ENCODE measurements around the gene HPCAL4. TPM values are rescaled to one million over a fixed set of nuclear protein-coding genes. Genes with fewer than 3 reads are reported as not detected.

The HPCAL4 gene
- polyA plus RNA-seq, 2 of the 4 experiments (the other 2 are of a cell fraction) = 0.09 to 0.14 TPM

DNA sequence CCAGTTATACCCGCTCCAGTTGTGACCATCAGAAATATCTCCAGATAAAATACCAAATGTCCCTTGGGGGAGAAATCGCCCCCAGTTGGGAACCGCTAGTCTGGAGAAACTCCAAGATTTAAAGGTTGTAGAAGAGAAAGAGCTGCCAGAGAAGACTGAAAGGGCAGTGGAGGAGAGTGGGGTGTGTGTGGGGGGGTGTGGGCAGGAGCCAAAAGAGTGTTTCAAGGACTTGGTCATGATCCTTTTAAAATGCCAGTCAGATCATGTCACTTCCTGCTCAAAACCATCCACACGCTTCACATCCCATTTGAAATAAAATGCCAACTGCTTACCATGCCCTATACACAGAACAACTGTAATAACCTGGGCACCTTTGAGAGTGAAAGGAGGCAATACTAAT lies 48.4 kb downstream of the HPCAL4 start:
- no peak overlapping the region for H3K4me2 ChIP-seq
- POLR2A ChIA-PET = no interaction called here
- 64% methylated on average over 4 of the region's 4 CpGs for WGBS (ENCODE audit: missing lambda C conversion rate)

DNA sequence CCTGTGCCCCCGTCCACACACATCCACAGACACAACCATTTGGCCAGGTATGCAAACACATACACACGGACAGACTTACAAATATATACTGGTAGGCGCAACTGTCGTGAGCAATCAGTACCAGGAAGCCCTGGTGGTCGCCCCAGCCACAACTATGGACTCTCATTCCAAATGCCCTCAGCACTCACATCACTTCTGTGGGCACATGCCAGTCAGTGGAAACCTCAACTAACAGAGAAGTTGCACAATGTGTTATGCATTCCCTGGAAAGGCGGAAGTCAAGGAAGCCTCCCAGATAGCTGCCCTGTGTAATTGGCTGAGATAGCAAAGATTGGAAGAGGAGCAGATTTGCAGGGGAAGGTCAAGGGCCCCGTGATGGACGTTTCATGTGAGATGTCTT lies 50.4 kb downstream of the HPCAL4 start:
- no peak overlapping the region for H3K27ac ChIP-seq
- ATAC-seq (no peak), FAIRE-seq (no peak), DNase-seq (ENCODE audit: low read depth in 1 of 2, low spot score in 1 of 2) (no peak)
- ChIA-PET POLR2A (interaction anchor here (1.3 kb wide), 1 partner anchor 40 kb away, joined by 3 read pairs; no protein-coding TSS in a partner anchor), CTCF (interaction anchor here (1.0 to 3.1 kb wide), 7 partner anchors 9 to 542 kb away, joined by 3 to 20 read pairs (median 11); no protein-coding TSS in a partner anchor)
- no peak overlapping the region for H3K4me3 ChIP-seq
- H3K4me2 ChIP-seq = no peak overlapping the region
- 88% methylated on average over 7 of the region's 8 CpGs for WGBS (ENCODE audit: missing lambda C conversion rate)
- no peaks in the 10 kb centered on the region for H3K9me3 ChIP-seq
- TF ChIP-seq CHD2 (IDR thresholded peaks at IDR 0.05; ENCODE audit: low read length, partially characterized antibody) = no peak
- no peak for TF ChIP-seq EHMT2 (IDR thresholded peaks at IDR 0.05; ENCODE audit: low read depth)
- no peak for TF ChIP-seq FOSB (CRISPR knock-in tag; IDR thresholded peaks at IDR 0.05)
- no peak for TF ChIP-seq HOXA7 (CRISPR knock-in tag; IDR thresholded peaks at IDR 0.05)
- no peak for TF ChIP-seq FOXS1 (CRISPR knock-in tag; IDR thresholded peaks at IDR 0.05)
- TF ChIP-seq, protein P1, sequence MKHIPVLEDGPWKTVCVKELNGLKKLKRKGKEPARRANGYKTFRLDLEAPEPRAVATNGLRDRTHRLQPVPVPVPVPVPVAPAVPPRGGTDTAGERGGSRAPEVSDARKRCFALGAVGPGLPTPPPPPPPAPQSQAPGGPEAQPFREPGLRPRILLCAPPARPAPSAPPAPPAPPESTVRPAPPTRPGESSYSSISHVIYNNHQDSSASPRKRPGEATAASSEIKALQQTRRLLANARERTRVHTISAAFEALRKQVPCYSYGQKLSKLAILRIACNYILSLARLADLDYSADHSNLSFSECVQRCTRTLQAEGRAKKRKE (CRISPR knock-in tag; IDR thresholded peaks at IDR 0.05; ENCODE audit: low read depth) = no peak
- TF ChIP-seq RAD21 (conservative IDR thresholded peaks at IDR 0.05 in 1 of 2, IDR thresholded peaks at IDR 0.05 in 1 of 2) = no peak
- TF ChIP-seq EHF (CRISPR knock-in tag; IDR thresholded peaks at IDR 0.05) = no peak
- TF ChIP-seq POLR2A (IDR thresholded peaks at IDR 0.05; ENCODE audit: low read length) = no peak
- TF ChIP-seq, protein P2, sequence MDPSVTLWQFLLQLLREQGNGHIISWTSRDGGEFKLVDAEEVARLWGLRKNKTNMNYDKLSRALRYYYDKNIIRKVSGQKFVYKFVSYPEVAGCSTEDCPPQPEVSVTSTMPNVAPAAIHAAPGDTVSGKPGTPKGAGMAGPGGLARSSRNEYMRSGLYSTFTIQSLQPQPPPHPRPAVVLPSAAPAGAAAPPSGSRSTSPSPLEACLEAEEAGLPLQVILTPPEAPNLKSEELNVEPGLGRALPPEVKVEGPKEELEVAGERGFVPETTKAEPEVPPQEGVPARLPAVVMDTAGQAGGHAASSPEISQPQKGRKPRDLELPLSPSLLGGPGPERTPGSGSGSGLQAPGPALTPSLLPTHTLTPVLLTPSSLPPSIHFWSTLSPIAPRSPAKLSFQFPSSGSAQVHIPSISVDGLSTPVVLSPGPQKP (IDR thresholded peaks at IDR 0.05; ENCODE audit: low read depth, low read length) = no peak
- no peak for TF ChIP-seq HDAC2 (IDR thresholded peaks at IDR 0.05)
- H3K4me1 ChIP-seq = no peaks in the 10 kb centered on the region

More for the DNA sequence above, 48.4 kb downstream of the HPCAL4 start:
- H3K4me3 ChIP-seq = no peak overlapping the region
- no peaks in the 10 kb centered on the region for H3K9me3 ChIP-seq
- FAIRE-seq (no peak), ATAC-seq (no peak), DNase-seq (ENCODE audit: low read depth in 1 of 2, low spot score in 1 of 2) (no peak)
- CTCF ChIA-PET = interaction anchor here (0.7 to 2.7 kb wide), 5 partner anchors 15 to 37 kb away, joined by 3 to 19 read pairs (median 3); no protein-coding TSS in a partner anchor
- H3K4me1 ChIP-seq = no peaks in the 10 kb centered on the region
- TF ChIP-seq ZC3H11A (IDR thresholded peaks at IDR 0.05) = no peak
- no peak for TF ChIP-seq JUN (IDR thresholded peaks at IDR 0.05)
- TF ChIP-seq CHD4 (IDR thresholded peaks at IDR 0.05; ENCODE audit: borderline replicate concordance) = no peak
- no peak for TF ChIP-seq SMC3 (IDR thresholded peaks at IDR 0.05)
- TF ChIP-seq, protein P3, sequence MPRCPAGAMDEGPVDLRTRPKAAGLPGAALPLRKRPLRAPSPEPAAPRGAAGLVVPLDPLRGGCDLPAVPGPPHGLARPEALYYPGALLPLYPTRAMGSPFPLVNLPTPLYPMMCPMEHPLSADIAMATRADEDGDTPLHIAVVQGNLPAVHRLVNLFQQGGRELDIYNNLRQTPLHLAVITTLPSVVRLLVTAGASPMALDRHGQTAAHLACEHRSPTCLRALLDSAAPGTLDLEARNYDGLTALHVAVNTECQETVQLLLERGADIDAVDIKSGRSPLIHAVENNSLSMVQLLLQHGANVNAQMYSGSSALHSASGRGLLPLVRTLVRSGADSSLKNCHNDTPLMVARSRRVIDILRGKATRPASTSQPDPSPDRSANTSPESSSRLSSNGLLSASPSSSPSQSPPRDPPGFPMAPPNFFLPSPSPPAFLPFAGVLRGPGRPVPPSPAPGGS (IDR thresholded peaks at IDR 0.05) = no peak
- no peak for TF ChIP-seq GATA3 (IDR thresholded peaks at IDR 0.05; ENCODE audit: borderline replicate concordance)
- TF ChIP-seq TP53 (CRISPR knock-in tag; IDR thresholded peaks at IDR 0.05) = no peak
- TF ChIP-seq, protein P4, sequence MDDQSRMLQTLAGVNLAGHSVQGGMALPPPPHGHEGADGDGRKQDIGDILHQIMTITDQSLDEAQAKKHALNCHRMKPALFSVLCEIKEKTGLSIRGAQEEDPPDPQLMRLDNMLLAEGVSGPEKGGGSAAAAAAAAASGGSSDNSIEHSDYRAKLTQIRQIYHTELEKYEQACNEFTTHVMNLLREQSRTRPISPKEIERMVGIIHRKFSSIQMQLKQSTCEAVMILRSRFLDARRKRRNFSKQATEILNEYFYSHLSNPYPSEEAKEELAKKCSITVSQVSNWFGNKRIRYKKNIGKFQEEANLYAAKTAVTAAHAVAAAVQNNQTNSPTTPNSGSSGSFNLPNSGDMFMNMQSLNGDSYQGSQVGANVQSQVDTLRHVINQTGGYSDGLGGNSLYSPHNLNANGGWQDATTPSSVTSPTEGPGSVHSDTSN (IDR thresholded peaks at IDR 0.05) = no peak
- TF ChIP-seq HOXB13 (CRISPR knock-in tag; IDR thresholded peaks at IDR 0.05; ENCODE audit: low read depth) = no peak
- no peak for TF ChIP-seq MAZ (IDR thresholded peaks at IDR 0.05; ENCODE audit: borderline replicate concordance, low read depth, low read length)
- no peak for TF ChIP-seq EHMT2 (IDR thresholded peaks at IDR 0.05; ENCODE audit: low read depth)
- TF ChIP-seq, protein P5, sequence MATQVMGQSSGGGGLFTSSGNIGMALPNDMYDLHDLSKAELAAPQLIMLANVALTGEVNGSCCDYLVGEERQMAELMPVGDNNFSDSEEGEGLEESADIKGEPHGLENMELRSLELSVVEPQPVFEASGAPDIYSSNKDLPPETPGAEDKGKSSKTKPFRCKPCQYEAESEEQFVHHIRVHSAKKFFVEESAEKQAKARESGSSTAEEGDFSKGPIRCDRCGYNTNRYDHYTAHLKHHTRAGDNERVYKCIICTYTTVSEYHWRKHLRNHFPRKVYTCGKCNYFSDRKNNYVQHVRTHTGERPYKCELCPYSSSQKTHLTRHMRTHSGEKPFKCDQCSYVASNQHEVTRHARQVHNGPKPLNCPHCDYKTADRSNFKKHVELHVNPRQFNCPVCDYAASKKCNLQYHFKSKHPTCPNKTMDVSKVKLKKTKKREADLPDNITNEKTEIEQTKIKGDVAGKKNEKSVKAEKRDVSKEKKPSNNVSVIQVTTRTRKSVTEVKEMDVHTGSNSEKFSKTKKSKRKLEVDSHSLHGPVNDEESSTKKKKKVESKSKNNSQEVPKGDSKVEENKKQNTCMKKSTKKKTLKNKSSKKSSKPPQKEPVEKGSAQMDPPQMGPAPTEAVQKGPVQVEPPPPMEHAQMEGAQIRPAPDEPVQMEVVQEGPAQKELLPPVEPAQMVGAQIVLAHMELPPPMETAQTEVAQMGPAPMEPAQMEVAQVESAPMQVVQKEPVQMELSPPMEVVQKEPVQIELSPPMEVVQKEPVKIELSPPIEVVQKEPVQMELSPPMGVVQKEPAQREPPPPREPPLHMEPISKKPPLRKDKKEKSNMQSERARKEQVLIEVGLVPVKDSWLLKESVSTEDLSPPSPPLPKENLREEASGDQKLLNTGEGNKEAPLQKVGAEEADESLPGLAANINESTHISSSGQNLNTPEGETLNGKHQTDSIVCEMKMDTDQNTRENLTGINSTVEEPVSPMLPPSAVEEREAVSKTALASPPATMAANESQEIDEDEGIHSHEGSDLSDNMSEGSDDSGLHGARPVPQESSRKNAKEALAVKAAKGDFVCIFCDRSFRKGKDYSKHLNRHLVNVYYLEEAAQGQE (IDR thresholded peaks at IDR 0.05) = no peak
- no peak for TF ChIP-seq CBX8 (IDR thresholded peaks at IDR 0.05)
- no peak for TF ChIP-seq FOXS1 (CRISPR knock-in tag; IDR thresholded peaks at IDR 0.05)
- no peak for TF ChIP-seq MAFK (IDR thresholded peaks at IDR 0.05; ENCODE audit: partially characterized antibody)
- no peak for TF ChIP-seq EP300 (IDR thresholded peaks at IDR 0.05)
- TF ChIP-seq JUNB (IDR thresholded peaks at IDR 0.05) = no peak
- TF ChIP-seq HDAC2 (IDR thresholded peaks at IDR 0.05) = no peak
- TF ChIP-seq NPAS2 (CRISPR knock-in tag; IDR thresholded peaks at IDR 0.05; ENCODE audit: borderline replicate concordance) = no peak
- H3K27ac ChIP-seq = no peak overlapping the region
